Left cardiac atrium (tissue), 4 donors: ENCODE measurements around the gene GDPGP1. TPM values are rescaled to one million over a fixed set of nuclear protein-coding genes. Genes with fewer than 3 reads are reported as not detected.
A peak's percentile ranks its signal among the peaks of the same experiment; 100 is the strongest.
"Not testable (repeated sequence)": the region's sequence is repeated elsewhere in the genome, so short reads cannot be mapped to it uniquely, and the experiment has no call there.

Experiments used
- ATAC-seq, 2 donors: fragments of 200-7000 bp; cut with Tn5 transposase; one replicate each; pipeline ENCODE4 v1.9.1; 2020; ENCODE audit warnings: mild to moderate bottlenecking in 2 of 2, moderate library complexity in 2 of 2
- DNase-seq: peaks from one replicate; pipeline ENCODE4 v3.0.0-alpha.2; 2020
- intact Hi-C, 2 donors: fragments of 100-400 bp; cut with DNase I; formaldehyde crosslinking; loops; one replicate each; pipeline versions ENCODE4 v1.14.1 to v1.15.1; 2022 to 2023
- total RNA-seq, 2 donors: library from RNA; stranded (reverse); fragmentation: NEBNext Ultra II Directional; extraction: Animal tissue kit (Norgen Biotek cat#: 25700); gene quantifications; one replicate each; pipeline ENCODE4 v1.2.1, GENCODE V29; 2021
- donor health status: DM: no; HTN: yes; CAD: no.
- donor health status: DM: no; HTN: yes; CAD: no; lungs with severe emphysema.
- donor health status: DM: yes; HTN: yes; CAD: no.
- donor health status: Dilated cardiomyopathy.

GDPGP1 gene
- total RNA-seq, 2 donors from 2014 or later = 9.4 to 11.9 TPM

DNA sequence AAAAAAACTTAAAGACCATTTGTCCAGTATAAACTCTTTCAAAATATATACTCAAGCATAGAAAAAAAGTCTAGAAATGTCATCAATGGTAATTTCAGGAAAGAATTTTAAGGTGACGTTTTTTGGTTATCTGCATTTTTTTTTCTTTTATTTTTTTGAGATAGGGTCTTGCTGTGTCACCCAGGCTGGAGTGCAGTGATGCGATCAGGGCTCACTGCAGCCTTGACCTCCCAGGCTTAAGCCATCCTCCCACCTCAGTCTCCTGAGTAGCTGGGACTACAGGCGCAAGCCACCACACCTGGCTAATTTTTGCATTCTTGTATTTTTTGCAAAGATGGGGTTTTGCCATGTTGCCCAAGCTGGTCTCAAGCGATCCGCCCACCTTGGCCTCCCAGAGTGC, 46.7 kb downstream of the GDPGP1 start:
- intact Hi-C loops, DNase-seq, ATAC-seq: not testable (repeated sequence)

- DNase-seq, ATAC-seq, intact Hi-C loops: not testable (repeated sequence)
Measured at GRCh38 chr15:90281637-90282036, 47.6 kb downstream of the GDPGP1 start.

- peak in 1 of 2 donors; percentile 42 for ATAC-seq
- intact Hi-C loops = no loop called here
- no peak for DNase-seq
Measured at GRCh38 chr15:90286678-90287077, 52.7 kb downstream of the GDPGP1 start.

GRCh38 chr15:90287101-90287500, 53.1 kb downstream of the GDPGP1 start:
- intact Hi-C loops = no loop called here
- no peak for DNase-seq
- no peak for ATAC-seq

- ATAC-seq (no peak), DNase-seq (no peak)
- intact Hi-C loops = no loop called here
Measured at GRCh38 chr15:90287946-90288345, 53.9 kb downstream of the GDPGP1 start.

- intact Hi-C loops = no loop called here
- ATAC-seq (no peak), DNase-seq (no peak)
Measured at GRCh38 chr15:90291679-90292356, 57.8 kb downstream of the GDPGP1 start.

DNA sequence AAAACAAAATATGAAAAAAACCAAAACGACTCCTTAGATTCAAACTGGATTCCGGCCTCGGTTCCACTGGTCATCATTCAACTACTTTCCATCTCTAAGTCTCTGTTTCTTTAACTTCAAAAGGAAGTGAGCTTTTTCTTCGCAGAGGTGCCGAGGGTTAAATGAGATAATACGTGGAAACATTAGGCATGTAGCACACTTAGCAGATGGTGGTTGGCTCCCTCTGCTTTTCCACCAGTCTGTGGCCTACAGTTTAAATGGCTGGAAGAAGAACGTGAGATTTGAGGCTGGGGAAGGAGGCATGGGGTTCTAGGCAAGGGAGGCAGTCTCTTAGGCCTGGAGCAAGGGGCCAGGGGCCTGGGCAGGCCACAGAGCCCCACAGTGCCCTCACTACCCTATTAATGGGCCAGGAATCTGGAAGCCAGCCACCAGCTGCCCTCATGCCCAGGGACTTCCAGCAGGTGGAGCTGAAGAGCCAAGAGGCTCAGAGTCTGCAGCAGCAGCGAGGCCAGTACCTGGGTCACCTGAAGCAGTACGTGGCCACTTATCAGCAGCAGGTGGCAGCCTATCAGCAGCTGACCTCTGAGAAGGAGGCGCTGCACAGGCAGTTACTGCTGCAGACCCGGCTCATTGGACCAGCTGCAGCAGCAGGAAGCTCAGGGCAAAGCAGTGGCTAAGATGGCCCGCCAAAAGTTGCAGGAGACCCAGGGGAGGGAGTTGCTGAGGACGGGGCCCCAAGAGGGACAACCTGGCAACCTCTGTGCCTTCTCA, 59.2 kb downstream of the GDPGP1 start:
- intact Hi-C loops = not testable (repeated sequence)
- peak; percentile 77 for DNase-seq
- ATAC-seq = peak in 1 of 2 donors; percentile 40

- ATAC-seq = no peak
- DNase-seq = no peak
- intact Hi-C loops = no loop called here
Measured at GRCh38 chr15:90294159-90294558, 60.1 kb downstream of the GDPGP1 start.

DNA sequence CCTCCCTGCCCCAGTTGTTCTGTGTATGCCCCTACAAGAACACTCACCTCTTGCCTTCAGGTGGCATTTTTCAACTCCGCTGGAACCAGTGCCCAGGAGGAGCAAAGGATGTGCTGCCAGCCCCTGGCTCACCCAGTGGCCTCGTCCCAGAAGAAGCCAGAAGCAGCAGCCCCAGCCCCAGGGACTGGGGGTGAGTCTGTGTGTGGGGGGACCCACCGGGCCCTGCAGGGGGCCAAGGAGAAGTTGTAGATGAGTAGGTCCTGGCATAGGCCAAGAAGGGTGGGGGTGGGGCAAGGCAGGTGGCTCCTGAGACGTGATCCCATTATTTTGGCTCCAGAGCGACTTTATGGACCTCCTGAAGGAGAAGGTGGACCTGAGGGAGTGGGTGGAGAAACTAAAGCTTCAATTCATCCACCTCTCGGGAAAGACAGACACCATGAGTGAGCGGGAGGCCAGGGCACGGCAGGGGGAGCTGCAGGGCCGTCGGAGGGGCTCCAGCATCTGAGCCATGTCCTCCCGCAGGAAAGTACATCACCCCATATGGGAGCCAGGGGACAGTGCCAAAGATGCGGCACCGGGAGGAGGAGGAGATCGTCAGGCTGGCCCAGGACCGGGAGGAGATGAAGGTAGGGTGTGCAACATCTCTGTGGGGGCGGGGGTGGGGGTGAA, 60.7 kb downstream of the GDPGP1 start:
- ATAC-seq (peak in 1 of 2 donors; percentile 41), DNase-seq (no peak)
- intact Hi-C loops = no loop called here

GRCh38 chr15:90295270-90295648, 61.2 kb downstream of the GDPGP1 start:
- DNase-seq (no peak), ATAC-seq (peak in 1 of 2 donors; percentile 30)
- intact Hi-C loops = no loop called here

Other genes starting within 250 kb of the GDPGP1 start
- gene ZNF710, start 232.9 kb upstream of the GDPGP1 start, total RNA-seq = 1 to 10 TPM; 6.7 to 7.0 TPM
- 100 to 1,000 TPM; 242 to 257 TPM for gene IDH2, start 131.7 kb upstream of the GDPGP1 start, total RNA-seq
- 10 to 100 TPM; 26.2 to 41.2 TPM for gene SEMA4B, start 32.9 kb upstream of the GDPGP1 start, total RNA-seq
- 10 to 100 TPM; 53.2 to 55.0 TPM for gene CIB1, start 268 bp upstream of the GDPGP1 start, total RNA-seq
- gene TTLL13, start 15.3 kb downstream of the GDPGP1 start, total RNA-seq = not detected
- gene NGRN, start 31.5 kb downstream of the GDPGP1 start, total RNA-seq = 100 to 1,000 TPM; 115 to 131 TPM
- 1 to 10 TPM; 3.6 to 3.7 TPM for gene ZNF774, start 118.1 kb downstream of the GDPGP1 start, total RNA-seq
- 10 to 100 TPM; 70.4 to 79.2 TPM for gene IQGAP1, start 154.0 kb downstream of the GDPGP1 start, total RNA-seq